GM10266 (cell line): ENCODE results near the gene TST.

Experiments
- DNase-seq: peaks from one replicate; pipeline ENCODE4 v3.0.0; 2012; ENCODE audit errors: extremely low spot score
- CTCF ChIP-seq: IDR thresholded peaks from 2 replicates; pipeline ENCODE4 v1.5.1; 2012; ENCODE audit warnings: mild to moderate bottlenecking, low read depth; ENCODE audit not compliant: control insufficient read depth, insufficient read depth; ENCODE audit errors: missing control alignments

TST gene

DNA sequence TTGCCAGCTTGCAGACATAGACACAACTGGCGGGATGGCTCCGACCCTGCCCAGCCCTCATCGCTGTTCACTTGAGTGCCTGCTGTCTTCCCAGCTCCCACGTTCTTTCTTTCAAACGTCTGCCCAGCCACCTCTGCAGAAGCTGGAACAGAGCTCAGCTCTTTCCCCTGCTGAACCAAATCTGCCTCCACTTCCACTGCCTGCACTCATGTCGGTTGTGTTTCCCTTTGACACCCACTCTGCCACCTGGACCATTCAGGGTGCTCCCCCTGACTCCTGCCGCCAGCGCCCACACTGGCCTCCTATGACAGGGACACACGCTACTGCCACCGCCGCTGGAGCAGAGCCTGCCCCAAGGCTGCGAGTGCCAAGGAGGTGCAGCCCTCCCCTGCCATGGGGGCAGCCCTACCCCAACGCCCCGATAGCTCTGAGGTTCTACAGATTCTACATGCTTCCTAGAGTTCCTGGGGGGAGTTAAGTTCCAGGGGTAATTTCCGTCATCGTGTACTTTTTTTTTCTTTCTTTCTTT is 37.9 kb downstream of the TST start:
- no peak for DNase-seq
- no peak for TF ChIP-seq CTCF

GRCh38 chr22:36979016-36979910 is 40.0 kb downstream of the TST start:
- no peak for DNase-seq
- no peak for TF ChIP-seq CTCF

- peak; percentile 96 for TF ChIP-seq CTCF
- DNase-seq: peak; percentile 90
Observed at GRCh38 chr22:36977947-36978660, 41.1 kb downstream of the TST start.

GRCh38 chr22:36977401-36977861 is 41.8 kb downstream of the TST start:
- DNase-seq: peak; percentile 76
- TF ChIP-seq CTCF: peak; percentile 66

DNA sequence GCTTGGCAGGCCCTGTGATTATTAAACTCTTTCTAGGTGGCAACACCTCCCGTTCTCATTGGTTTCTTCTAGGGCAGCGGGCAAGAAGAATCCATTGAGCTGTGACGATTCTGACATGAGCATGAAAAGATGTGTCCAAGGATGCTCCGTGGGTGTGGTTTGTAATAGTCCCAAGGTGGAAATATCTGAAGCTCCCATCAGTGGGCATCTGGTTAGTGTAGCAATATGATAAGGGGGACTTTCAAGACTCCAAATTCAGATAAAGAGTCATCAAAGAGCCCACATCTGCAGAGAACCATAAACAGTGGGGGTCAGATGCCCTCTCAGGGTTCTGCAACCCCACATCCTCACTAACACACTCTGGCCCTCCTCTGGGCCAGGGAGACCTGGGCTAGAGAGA is 42.6 kb downstream of the TST start:
- DNase-seq: no peak
- TF ChIP-seq CTCF: no peak

DNA sequence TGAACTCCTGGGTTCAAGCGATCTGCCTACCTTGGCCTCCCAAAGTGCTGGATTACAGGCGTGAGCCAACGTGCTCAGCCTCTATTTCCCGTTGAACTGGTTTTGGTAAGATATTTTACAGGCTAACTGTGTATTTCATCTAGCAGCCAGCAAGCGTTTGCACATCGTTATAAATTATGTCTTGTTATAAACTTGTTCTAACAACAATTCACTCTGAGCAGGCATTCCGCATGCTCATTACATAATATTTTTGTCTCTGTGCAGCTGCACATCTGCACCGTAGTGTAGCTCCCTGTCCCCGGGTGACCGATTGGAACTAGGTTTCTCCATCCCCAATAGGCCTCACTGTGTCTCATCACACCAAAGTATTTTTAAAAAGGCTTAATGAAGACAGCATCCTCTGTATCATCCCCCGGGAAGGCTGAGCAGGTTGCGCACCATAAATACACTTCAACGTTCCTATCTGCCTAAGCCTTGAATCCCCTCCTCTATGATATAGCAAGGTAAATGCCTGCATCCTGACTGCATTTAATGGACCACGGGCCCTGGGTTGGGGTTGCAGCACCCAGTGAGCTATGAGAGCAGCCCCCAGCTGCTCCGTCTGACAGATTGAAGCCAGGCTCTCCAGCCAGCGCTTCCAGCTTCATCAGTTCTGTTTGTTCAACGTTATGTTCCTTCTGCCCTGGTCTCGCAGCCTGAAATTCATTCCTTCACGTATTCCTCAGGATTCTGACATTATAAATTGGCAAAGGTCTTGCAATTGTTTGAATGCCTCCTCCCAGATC is 47.7 kb downstream of the TST start:
- TF ChIP-seq CTCF: no peak
- no peak for DNase-seq
